DOHH2 (cell line): ENCODE measurements around the gene FAM76A.
"Not testable (repeated sequence)": the region's sequence is repeated elsewhere in the genome, so short reads cannot be mapped to it uniquely, and the experiment has no call there.

Experiments used
- H3F3A ChIP-seq: fragments of 200-600 bp; sonication (generic), shearing (Covaris generic); 2 replicates; pipeline ENCODE4 v1.6.0; 2016; ENCODE audit warnings: antibody characterized with exemption, mild to moderate bottlenecking; ENCODE audit not compliant: control insufficient read depth, insufficient read depth
- H3K27ac ChIP-seq: fragments of 200-600 bp; sonication (generic); 2 replicates; pipeline ENCODE4 v1.5.1; 2014; ENCODE audit warnings: low read depth, mild to moderate bottlenecking, low read length, moderate library complexity
- H3K27me3 ChIP-seq: fragments of 200-600 bp; sonication (generic); 2 replicates; pipeline ENCODE4 v1.6.1; 2014; ENCODE audit warnings: mild to moderate bottlenecking, low read length, mixed read lengths; ENCODE audit not compliant: control insufficient read depth
- H3K36me3 ChIP-seq: fragments of 200-600 bp; sonication (generic); 2 replicates; pipeline ENCODE4 v1.6.1; 2014; ENCODE audit warnings: mild to moderate bottlenecking, low read length, moderate library complexity, mixed read lengths; ENCODE audit not compliant: control insufficient read depth
- H3K4me1 ChIP-seq: fragments of 200-600 bp; sonication (generic); 2 replicates; pipeline ENCODE4 v1.6.1; 2014; ENCODE audit warnings: mild to moderate bottlenecking, low read length, mixed read lengths; ENCODE audit not compliant: control insufficient read depth
- H3K4me2 ChIP-seq: fragments of 200-600 bp; sonication (generic); 2 replicates; pipeline ENCODE4 v1.6.0; 2014; ENCODE audit warnings: mild to moderate bottlenecking, low read length, moderate library complexity
- H3K4me3 ChIP-seq: fragments of 200-600 bp; sonication (generic); 2 replicates; pipeline ENCODE4 v1.5.1; 2014; ENCODE audit warnings: mild to moderate bottlenecking, low read length, mixed read lengths
- H3K79me2 ChIP-seq: fragments of 200-600 bp; sonication (generic); 2 replicates; pipeline ENCODE4 v1.6.1; 2014; ENCODE audit warnings: mild to moderate bottlenecking, low read length, mixed read lengths; ENCODE audit not compliant: control insufficient read depth
- H3K9me2 ChIP-seq: fragments of 200-600 bp; sonication (generic); replicated peaks from 2 replicates; pipeline ENCODE4 v1.6.1; 2014; ENCODE audit warnings: mild to moderate bottlenecking, low read length, mixed read lengths; ENCODE audit not compliant: control insufficient read depth
- H3K9me3 ChIP-seq: fragments of 200-600 bp; sonication (generic); 2 replicates; pipeline ENCODE4 v1.6.1; 2014; ENCODE audit warnings: antibody characterized with exemption, low read length, mixed read lengths; ENCODE audit not compliant: control insufficient read depth, insufficient read depth
- H4K20me1 ChIP-seq: fragments of 200-600 bp; sonication (generic); 2 replicates; pipeline ENCODE4 v1.6.0; 2014; ENCODE audit warnings: low read depth, mild to moderate bottlenecking, antibody characterized with exemption, low read length, moderate library complexity; ENCODE audit not compliant: control insufficient read depth, insufficient read depth
- CTCF ChIP-seq: fragments of 200-600 bp; sonication (generic); IDR thresholded peaks from one replicate; pipeline ENCODE4 v1.5.1; 2014; ENCODE audit warnings: antibody characterized with exemption, mild to moderate bottlenecking, low read depth, low read length; ENCODE audit not compliant: poor library complexity, severe bottlenecking
- EZH2phosphoT487 ChIP-seq: fragments of 200-600 bp; sonication (generic); IDR thresholded peaks from 2 replicates; pipeline ENCODE4 v1.6.1; 2017; ENCODE audit warnings: borderline replicate concordance, mild to moderate bottlenecking, antibody characterized with exemption, low read length, moderate library complexity, mixed read lengths

The FAM76A gene

GRCh38 chr1:27687906-27688305 lies 37.9 kb upstream of the FAM76A start:
- Histone ChIP-seq H3K4me1 (no peaks in the 10 kb centered on the region), H3K27me3 (peaks cover 25% of the 10 kb centered on the region), H3K4me2 (no peak overlapping the region), H3K36me3 (no peaks in the 10 kb centered on the region), H3F3A (no peaks in the 10 kb centered on the region), H3K4me3 (no peak overlapping the region), H3K9me3 (no peaks in the 10 kb centered on the region), H3K27ac (no peak overlapping the region), H3K79me2 (no peaks in the 10 kb centered on the region), H4K20me1 (no peaks in the 10 kb centered on the region), H3K9me2 (no peaks in the 10 kb centered on the region)
- TF ChIP-seq EZH2phosphoT487 (no peak), CTCF (no peak)

GRCh38 chr1:27689423-27690173 lies 36.2 kb upstream of the FAM76A start:
- Histone ChIP-seq H3K27me3 (peaks cover 25% of the 10 kb centered on the region), H3K9me2 (no peaks in the 10 kb centered on the region), H3K9me3 (no peaks in the 10 kb centered on the region), H3K36me3 (no peaks in the 10 kb centered on the region), H3K4me2 (no peak overlapping the region), H4K20me1 (no peaks in the 10 kb centered on the region), H3K4me3 (no peak overlapping the region), H3K4me1 (no peaks in the 10 kb centered on the region), H3K27ac (no peak overlapping the region), H3K79me2 (no peaks in the 10 kb centered on the region), H3F3A (no peaks in the 10 kb centered on the region)
- TF ChIP-seq EZH2phosphoT487: no peak
- no peak for TF ChIP-seq CTCF

- TF ChIP-seq CTCF (no peak), EZH2phosphoT487 (no peak)
- no peaks in the 10 kb centered on the region for H3K79me2 ChIP-seq
Measured at GRCh38 chr1:27690183-27690582, 35.6 kb upstream of the FAM76A start.

GRCh38 chr1:27696835-27697234 lies 28.9 kb upstream of the FAM76A start:
- H3K4me2 ChIP-seq, H3K4me1 ChIP-seq, H3K27ac ChIP-seq, H3K79me2 ChIP-seq, H3F3A ChIP-seq, H3K36me3 ChIP-seq, H3K9me2 ChIP-seq, H4K20me1 ChIP-seq, H3K9me3 ChIP-seq, H3K4me3 ChIP-seq: not testable (repeated sequence)
- H3K27me3 ChIP-seq: peaks cover 11% of the 10 kb centered on the region; the same call in 1 of the 2 replicates

More at GRCh38 chr1:27690183-27690582, 35.6 kb upstream of the FAM76A start:
- Histone ChIP-seq H3K36me3 (no peaks in the 10 kb centered on the region), H4K20me1 (no peaks in the 10 kb centered on the region), H3K4me1 (no peaks in the 10 kb centered on the region), H3K4me2 (no peak overlapping the region), H3K9me3 (no peaks in the 10 kb centered on the region), H3K4me3 (no peak overlapping the region), H3F3A (no peaks in the 10 kb centered on the region), H3K27me3 (peaks cover 25% of the 10 kb centered on the region), H3K27ac (no peak overlapping the region), H3K9me2 (no peaks in the 10 kb centered on the region)
